Measurements from ENCODE around the gene DDI2.

The DDI2 gene

GRCh38 chr1:15605398-15606383 is 11.6 kb upstream of the DDI2 start:
- no peak for DNase-seq (ENCODE audit: low read depth)

DNA sequence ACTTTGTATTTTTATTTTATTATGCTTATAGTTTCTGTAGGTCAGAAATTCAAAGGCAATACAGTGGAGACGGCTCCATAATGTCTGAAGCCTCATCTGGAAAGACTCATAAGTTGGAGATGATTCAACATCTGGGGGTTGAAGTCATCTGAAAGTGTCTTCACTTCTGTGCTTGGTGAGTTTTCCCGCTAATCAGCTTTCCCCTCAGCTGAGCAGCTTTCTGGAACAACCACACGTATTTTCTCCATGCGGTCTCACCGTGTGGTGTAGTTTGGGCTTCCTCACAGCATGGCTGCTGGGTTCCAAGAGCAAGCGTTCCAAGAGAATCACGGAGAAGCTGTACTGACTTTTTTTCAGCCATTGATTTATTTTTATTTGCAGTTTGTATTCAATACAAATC is 7.6 kb upstream of the DDI2 start:
- DNase-seq (ENCODE audit: low read depth) = no peak

- DNase-seq (ENCODE audit: low read depth) = no peak
These were observed 7.1 kb upstream of the DDI2 start for GRCh38 chr1:15610167-15610566.

GRCh38 chr1:15616373-15617172 is 685 bp upstream of the DDI2 start:
- DNase-seq (ENCODE audit: low read depth) = no peak

- DNase-seq (ENCODE audit: low read depth) = no peak
These were observed 908 bp downstream of the DDI2 start for GRCh38 chr1:15618077-15618654.

DNA sequence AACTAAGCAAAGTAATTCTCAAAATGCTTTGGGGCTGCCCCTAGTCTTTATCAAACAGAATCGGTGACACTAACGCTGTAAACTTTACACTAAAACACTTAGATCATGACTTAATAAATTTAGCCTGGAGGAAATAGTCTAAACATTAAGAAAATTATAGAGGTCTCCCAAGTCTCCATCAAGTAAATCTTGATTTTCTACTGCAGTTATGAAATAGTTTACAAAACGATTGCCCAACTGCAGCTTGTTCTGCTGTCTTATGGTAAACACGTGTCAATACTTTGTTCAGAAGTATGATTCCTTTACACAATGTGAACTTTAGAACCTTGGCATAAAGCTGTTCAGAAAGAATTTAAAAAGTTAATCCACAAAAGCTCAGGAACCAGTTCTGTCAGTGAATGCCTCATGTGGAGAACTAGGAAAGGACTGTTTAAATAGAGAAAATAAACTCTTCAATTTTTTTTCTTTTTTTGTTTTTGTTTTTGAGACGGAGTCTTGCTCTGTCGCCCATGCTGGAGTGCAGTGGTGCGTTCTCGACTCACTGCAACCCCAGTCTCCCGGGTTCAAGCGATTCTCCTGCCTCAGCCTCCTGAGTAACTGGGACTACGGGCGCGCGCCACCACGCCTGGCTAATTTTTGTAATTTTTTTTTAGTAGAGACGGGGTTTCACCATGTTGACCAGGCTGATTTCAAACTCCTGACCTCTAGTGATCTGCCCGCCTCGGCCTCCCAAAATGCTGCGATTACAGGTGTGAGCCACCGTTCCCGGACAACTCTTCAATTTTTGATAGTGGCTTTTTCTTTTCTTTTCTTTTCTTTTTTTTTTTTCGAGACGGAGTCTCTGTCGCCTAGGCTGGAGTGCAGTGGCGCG is 1.6 kb downstream of the DDI2 start:
- DNase-seq (ENCODE audit: low read depth) = no peak

GRCh38 chr1:15620155-15620545 is 2.9 kb downstream of the DDI2 start:
- no peak for DNase-seq (ENCODE audit: low read depth)

DNA sequence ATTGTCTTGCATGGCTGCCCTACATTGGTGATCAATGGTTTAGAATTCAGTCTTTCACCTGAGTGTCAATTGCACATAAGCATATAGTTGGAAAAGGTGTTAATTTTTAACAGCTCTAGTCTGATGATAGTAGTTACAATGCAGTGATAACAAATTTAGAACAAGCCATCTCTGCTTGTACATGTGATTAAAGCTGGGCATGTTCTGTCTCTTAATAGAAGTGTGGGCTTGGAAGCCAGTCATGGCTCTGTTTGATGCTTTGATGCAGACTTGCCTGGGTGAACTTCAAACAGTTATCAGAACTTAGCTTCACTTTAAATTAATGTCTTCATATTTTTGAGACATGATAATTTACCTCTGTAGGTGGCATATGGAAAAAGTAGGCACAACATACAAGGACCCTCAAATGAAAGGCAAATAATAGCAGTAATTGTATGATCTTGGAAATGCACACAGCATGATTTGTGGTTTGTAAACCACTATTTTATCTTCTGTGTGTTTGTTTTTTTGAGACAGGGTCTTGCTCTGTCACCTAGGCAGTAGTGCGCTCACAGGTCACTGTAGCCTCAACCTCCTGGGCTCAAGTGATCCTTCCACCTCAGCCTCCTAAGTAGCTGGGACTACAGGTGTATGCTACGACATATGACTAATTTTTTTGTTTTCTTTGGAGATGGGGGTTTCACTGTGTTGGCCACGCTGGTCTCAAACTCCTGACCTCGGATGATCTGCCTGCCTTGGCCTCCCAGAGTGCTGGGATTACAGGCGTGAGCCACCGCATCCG is 3.8 kb downstream of the DDI2 start:
- no peak for DNase-seq (ENCODE audit: low read depth)

DNA sequence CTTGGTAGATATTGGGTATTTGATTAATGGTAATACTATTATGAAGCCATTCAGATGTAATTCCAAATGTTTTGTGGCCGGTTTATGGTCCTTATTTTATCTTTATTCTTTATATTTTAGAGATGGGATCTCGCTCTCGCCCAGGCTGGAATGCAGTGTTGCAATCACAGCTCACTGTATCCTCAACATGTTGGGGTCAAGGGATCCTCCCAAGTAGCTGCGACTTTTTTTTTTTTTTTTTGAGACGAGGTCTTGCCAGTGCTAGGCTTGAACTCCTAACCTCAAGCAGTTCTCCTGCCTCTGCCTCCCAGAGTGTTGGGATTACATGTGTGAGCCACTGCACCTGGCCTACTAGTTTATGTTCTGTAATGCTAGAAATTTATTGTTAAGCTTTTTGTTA is 4.7 kb downstream of the DDI2 start:
- no peak for DNase-seq (ENCODE audit: low read depth)

- DNase-seq (ENCODE audit: low read depth) = no peak
These were observed 5.6 kb downstream of the DDI2 start for GRCh38 chr1:15622712-15623373.

GRCh38 chr1:15623435-15623834 is 6.2 kb downstream of the DDI2 start:
- no peak for DNase-seq (ENCODE audit: low read depth)

- DNase-seq (ENCODE audit: low read depth) = no peak
These were observed 7.0 kb downstream of the DDI2 start for GRCh38 chr1:15624133-15624714.

GRCh38 chr1:15625056-15625917 is 8.0 kb downstream of the DDI2 start:
- DNase-seq (ENCODE audit: low read depth) = no peak

GRCh38 chr1:15626269-15626950 is 9.2 kb downstream of the DDI2 start:
- no peak for DNase-seq (ENCODE audit: low read depth)

GRCh38 chr1:15627343-15627988 is 10.2 kb downstream of the DDI2 start:
- no peak for DNase-seq (ENCODE audit: low read depth)

DNA sequence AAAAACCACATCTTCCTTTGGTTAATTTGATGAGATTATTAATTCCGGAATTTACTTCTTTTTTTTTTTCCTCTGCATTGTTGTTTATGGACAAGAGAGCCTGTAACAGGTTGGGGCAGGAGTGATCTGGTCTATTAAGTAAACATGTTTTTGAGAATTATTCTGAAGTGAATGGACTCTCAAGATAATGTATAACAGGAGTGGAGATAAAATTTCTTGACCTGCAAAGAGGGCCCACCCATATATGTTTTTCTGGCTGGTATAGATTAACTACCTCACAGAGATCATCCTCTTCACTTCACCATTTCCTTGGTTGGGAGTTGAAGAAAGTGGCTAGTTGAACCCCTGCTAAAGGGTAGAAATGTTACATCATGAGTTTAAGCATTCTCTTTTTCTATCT is 10.7 kb downstream of the DDI2 start:
- DNase-seq (ENCODE audit: low read depth) = no peak

DNA sequence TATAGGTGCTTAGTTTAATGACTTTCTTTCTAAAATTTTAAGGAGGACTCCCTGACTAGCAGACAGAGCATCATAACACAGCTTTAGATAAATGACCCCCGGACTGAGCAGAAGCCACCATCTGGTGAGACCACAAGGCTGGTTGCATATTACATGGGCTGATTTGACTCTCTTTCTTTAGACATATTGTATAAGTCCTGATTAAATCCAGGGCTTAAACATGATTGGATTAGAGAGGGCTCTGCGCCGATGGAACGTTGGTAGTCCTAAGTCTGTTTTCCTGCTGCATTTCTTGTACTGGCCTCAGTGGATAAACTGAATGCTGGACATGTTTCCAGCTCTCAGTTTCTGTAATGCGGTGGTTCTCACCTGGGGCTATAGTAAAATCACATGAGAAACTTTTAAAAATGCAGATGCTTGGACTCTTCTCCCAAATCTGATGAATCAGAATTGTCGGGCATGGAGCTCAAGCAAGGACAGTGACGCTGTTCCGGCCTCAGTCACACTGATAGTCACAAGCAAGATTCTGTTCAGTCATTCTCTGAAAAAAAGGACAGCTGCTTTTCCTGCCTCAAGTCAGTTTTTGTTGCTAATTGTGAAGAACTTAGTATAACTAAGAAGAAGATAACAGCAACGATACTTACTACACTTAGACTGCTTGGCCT is 16.6 kb downstream of the DDI2 start:
- DNase-seq (ENCODE audit: low read depth) = no peak
